NCI-H146 treated with DMSO at 0.1 percent for 48 hours (cell line): ENCODE measurements around the gene ARHGEF16.

Source experiments
- DNase-seq: peaks from one replicate; lab custom pipeline; 2025; ENCODE audit not compliant: unreplicated experiment; lab: John Stamatoyannopoulos, UW

ARHGEF16 gene

GRCh38 chr1:3498986-3499385 is 44.5 kb downstream of the ARHGEF16 start:
- DNase-seq = no peak

DNA sequence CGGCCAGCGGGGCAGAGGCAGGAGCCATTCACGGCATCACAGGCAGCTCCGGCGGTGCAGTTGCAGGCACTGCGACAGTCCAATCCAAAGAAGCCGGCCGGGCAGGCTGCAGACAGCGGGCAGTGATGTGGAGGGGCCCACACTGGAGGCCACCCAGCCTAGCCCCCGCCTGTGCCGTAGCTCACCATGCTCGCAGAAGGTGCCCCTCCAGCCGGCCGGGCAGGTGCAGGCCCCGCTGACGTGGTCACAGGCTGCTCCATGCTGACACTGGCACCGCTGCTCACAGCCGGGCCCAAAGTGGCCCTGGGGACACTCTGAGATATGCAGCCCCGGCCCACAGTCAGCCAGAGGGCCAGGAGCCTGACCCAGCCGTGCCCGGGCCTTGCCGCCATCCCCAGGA is 45.1 kb downstream of the ARHGEF16 start:
- no peak for DNase-seq

DNA sequence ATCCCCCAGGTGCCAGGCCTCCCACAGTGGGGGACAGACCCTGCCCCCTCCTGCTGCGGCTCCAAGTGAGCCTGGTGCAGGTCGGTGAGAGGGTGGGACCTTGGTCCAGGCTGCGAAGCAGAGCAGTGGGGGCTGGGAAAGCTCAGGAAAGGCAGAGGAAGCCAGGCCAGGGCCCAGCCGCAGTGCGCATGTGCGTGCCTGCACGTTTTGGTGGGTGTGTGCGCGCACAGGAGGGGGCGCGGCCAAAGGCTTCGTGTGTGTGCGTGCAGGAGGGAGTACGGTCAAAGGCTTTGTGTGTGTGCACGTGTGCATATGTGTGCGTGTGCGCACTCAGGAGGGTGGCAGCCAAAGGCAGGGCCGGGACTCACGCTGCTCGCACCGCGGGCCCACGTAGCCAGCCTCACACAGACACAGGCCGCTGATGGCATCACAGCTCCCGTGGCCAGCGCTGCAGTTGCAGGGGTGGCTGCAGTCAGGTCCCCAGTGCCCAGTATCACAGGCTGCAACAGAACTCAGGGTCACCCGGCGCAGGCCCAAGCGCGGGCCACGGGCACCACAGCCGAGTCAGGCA is 45.9 kb downstream of the ARHGEF16 start:
- DNase-seq = no peak

GRCh38 chr1:3501437-3501836 is 47.0 kb downstream of the ARHGEF16 start:
- no peak for DNase-seq

DNA sequence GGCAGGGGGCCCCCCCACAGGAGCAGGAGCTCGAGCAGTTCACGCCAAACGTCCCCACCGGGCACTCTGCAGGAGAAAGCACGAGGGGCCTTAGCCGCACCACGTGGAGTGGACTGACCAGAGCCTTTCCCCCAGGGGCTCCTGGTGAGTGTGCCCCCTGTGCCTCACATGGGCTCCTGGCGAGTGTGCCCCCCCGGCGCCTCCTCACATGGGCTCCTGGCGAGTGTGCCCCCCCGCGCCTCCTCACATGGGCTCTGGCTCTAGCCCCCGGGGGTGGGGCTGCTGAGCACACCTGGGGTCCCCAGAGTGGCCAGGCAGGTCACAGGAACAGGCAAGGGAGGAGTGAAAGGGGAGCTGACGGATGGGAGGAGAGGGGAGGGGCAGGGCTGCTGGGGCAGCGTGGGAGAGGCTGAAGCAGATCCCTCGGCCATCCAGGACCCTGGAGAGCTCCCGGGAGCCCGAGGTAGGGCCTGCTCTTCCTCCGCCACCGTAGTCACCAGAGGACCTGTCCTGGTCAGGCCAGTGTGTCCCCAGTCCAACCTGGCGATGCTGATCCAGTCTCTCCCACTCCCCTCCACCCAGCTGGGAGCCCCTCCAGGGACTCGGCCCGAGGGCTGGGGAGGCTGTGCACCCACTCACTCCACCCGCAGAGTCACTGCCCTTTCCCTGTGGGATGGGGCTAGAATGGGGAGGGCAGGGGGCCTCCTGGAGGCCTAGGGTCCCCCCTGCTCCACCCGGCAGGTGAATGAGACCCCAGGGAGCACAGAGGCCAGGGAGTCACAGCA is 47.6 kb downstream of the ARHGEF16 start:
- DNase-seq = no peak

DNA sequence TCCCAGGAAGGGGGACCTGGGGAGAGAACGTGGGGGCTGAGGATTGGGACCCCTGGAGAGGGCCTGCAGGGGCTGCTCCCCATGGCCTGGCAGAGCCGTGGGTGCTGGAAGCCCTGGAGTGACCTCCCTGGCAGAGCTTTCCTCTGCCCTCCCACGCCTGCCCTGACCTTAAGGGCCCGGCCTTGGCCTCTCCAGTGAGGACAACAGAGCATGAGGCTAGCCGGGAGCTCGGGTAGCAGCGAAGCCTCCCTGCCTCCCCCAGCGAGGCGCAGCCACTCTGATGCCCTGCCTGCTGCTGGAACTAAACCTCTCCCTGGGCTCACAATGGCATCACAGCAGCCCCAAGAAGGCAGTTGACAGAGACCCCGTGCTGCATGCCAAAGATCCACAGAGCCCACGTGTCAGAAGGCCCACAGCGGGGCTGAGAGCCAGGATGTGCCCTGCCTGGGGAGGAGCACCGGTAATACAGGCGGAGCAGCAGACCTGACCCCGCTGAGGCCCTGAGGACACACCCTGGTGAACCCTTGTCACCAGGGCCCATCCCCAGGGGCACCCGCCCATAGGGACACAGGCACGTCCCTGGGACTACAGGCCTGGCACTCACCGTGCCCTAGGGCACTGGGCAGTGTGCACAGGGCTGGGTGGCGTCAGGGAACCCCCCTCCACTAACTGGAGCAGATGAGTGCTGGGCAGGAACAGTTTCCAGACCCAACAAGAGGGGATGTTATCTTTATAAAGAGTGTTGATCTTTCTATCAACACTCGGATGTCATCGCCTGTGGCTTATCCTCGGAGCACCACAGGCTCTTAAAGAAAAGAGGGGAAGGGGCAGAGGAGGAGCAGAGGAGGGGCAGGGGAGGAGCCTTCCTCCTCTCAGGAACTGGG is 48.4 kb downstream of the ARHGEF16 start:
- no peak for DNase-seq

GRCh38 chr1:3503525-3503886 is 49.0 kb downstream of the ARHGEF16 start:
- no peak for DNase-seq

DNA sequence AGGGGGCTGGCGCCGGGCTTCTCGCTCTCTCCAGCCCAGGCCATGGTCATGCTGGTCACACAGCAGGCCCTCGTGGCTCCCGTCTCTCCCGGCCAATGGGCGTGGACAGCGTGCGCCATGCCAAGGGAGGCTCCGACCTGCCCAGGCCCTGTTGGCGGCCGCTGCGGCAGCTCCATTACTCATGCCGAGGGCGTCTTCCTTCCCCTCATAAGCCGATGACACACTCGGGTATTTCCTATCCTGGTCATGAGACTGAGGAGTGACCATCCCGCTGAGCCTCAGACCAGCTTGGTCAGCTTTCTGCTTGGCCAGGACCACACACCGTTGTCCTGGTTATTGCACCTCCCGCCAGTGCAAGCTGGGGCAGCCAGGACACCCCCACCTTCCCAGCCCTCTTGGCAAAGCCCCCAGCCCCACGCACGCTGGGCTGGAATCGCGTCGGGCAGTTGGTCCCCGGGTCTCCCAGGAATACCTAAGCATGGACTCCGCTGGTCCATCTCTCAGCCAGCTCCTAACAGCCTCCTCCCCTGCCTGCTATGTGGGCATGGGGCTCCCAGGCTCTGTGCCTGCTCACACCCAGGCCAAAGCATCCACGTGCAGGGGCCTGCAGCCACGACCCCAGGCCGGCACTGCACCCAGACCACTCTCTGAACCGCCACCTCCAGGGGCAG is 49.8 kb downstream of the ARHGEF16 start:
- no peak for DNase-seq

- no peak for DNase-seq
Measured at GRCh38 chr1:3504822-3505153, 50.3 kb downstream of the ARHGEF16 start.

- DNase-seq = peak; percentile 33
Measured at GRCh38 chr1:3505161-3505560, 50.7 kb downstream of the ARHGEF16 start.

DNA sequence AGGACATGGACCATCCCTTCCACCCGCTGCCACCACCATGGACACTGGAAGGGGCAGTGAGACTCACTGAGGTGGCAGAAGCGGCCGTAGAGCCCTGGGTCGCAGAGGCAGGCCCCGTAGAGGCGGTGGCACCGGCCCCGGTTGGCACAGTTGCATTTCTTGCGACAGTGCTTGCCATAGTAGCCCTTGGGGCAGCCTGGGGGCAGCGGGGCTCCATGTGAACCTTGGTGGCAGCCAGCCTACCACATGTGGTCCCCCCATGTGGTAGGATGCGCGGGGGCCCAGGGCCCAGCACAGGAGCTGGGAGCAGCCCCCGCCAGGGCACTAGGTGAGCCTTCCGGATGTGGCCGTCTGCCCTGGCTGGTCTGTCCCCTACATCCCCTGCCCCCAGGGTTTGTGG is 51.6 kb downstream of the ARHGEF16 start:
- DNase-seq = no peak

DNA sequence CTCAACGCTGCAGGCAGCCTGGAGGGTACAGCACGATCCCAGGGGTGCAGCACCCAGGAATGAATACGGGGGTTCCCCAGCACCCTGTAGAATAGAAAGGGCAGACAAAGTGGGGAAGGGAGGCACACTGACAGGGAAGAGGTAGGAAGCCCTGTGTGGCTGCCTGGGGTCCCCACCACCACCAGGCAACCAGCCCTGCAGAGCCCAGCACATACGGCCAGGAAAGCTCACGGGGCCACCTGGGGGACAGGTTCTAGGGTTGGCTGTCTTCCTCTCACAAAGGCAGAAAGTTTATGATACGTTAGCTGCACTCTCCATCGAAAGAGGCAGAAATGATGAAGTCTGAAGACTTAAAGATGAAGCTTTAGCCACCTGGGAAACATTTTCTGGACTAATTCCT is 52.5 kb downstream of the ARHGEF16 start:
- DNase-seq = no peak

DNA sequence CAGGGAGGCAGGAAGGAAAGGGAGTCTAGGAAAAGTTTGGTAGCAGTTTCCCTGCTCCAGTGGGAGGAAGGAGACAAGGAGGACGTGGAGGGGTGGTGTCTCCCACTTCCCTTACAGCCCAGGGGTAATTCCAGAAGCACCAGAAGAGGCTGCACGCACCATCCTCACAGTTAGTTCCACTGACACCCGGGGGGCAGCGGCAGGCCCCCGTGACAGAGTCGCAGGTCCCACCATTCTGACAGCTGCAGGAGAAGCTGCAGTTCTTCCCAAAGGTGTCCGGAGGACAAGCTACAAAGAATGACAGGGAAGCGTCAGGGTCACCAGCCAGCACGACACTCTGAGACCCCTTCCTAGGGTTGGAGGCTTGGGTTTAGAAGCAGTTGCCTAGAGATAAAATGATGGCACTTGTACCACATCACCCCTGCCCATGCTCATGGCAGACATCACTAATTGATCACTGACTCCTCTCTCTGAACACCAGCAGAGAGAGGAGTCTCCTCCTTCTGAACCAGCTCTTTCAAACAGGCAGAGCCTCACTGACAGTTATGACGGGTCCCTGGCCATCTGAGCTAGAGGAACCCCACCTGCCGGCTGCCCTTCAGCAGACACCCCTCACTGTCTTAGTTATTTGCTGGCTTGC is 53.3 kb downstream of the ARHGEF16 start:
- no peak for DNase-seq

DNA sequence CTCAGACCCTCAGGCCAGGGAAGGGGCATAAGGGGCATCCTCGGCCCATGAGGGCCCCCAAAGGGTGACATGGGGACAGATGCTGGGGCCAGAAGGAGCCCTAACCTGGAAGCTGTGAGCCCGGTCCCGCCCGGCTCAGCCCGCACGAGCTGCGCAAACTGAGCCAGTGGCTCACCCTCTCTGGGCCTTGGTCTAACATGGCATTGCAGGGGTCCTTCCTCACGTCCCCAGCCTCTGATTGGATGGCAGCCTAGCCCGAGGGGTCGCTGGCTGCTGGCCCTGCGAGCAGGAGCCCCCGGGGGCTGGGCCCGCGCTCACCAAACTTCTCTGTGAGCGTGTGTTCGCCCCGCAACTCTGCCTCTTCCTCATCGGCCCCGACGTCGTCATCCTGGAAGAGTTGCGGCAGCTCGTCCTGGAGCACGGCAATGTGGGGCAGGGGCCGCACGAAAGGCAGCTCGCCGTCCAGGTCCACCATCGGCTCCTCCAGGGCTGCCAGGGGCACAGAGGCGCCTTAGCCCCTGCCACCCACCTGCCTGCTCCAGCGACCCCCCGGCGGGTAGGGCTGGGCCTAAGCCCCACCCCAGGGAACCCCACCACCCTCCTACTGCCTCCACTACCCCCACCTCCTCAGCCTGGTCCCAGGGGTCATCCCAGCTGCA is 54.4 kb downstream of the ARHGEF16 start:
- no peak for DNase-seq

- DNase-seq = no peak
Measured at GRCh38 chr1:3509721-3510120, 55.3 kb downstream of the ARHGEF16 start.

DNA sequence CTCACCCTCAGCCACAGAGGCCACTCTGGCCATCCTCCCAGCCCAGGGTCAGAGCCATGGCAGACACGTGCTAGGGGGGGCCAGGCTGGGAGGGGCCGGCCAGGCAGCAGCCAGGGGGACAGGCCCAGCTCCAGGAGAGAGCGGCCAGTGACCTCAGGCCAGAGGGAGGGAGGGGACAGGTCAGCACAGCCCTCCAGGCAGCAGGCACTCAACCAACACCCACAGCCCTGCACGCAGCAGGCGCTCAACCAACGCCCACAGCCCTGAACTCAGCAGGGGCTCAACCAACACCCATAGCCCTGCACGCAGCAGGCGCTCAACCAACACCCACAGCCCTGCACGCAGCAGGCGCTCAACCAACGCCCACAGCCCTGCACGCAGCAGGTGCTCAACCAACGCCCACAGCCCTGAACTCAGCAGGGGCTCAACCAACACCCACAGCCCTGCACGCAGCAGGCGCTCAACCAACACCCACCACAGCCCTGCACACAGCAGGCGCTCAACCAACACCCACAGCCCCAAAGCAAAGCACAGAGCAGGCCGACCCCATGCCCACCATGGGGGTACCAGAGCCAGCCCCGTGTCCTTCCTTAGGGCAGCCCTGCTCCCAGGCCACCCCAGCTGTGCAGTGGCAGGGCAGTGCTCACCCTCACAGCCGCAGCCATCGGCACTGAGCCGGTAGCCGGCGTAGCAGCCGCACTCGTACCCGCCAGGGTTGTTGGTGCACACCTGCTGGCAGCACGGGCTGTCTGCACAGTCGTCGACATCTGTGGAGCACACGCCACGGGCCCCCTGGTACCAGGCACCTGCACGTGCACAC is 55.9 kb downstream of the ARHGEF16 start:
- DNase-seq = peak; percentile 6

- no peak for DNase-seq
Measured at GRCh38 chr1:3510956-3511250, 56.4 kb downstream of the ARHGEF16 start.

DNA sequence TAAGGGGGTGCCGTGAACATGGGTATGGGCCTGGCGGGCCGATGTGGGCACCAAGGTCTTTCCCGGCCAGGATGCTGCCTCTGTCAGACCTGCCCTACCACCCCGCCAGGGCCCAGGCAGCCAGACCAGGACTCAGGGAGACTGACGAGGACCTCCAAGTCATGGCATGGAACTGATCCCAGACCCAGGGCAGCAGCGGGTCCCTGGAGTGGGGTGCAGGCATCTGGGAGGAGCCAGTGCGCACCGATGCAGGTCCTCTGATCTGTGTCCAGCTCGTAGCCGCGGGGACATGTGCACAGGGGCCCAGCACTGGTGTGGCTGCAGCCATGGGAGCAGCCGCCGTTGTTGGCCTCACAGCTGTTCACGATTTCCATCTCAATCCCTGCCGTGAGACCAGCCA is 56.8 kb downstream of the ARHGEF16 start:
- no peak for DNase-seq

- DNase-seq = no peak
Measured at GRCh38 chr1:3511856-3512255, 57.4 kb downstream of the ARHGEF16 start.

DNA sequence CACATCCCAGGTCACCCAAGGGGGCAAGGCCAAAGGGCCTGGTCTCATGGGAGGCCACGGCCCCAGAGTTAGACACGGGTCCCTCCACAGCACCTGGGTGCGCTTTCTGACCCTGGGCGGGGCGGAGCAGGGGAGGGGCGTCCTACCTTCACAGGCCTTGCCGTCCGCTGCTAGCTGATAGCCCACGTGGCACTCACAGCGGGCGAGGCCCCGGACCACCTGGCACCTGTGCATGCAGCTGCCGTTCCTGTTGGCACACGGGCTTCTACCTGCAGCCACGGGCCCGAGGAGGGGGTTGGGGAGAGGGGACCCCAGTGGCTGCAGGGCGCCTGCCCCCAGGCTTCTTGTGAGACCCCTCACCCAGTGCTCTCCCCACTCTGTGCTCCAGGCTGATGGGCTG is 59.9 kb downstream of the ARHGEF16 start:
- DNase-seq = no peak
